HepG2 (cell line): ENCODE results near the gene PODN. TPM values are rescaled to one million over a fixed set of nuclear protein-coding genes. Genes with fewer than 3 reads are reported as not detected.

Source experiments
- BRD4 ChIP-seq: sonication (generic); formaldehyde crosslinking; IDR thresholded peaks from 2 replicates; pipeline ENCODE4 v1.4.0; 2020; ENCODE audit warnings: missing genetic modification reagents
- ESRRA ChIP-seq: sonication (generic); formaldehyde crosslinking; IDR thresholded peaks from 2 replicates; pipeline ENCODE4 v1.5.1; 2020; ENCODE audit warnings: mild to moderate bottlenecking, low read depth, missing genetic modification reagents
- IRF2 ChIP-seq: IDR thresholded peaks from 2 replicates; pipeline ENCODE4 v1.6.1; 2018; ENCODE audit warnings: missing genetic modification reagents, missing compliant biosample characterization
- NBN ChIP-seq: fragments of 450-650 bp; conservative IDR thresholded peaks from 2 replicates; pipeline ENCODE4 v1.6.1; 2017
- NCOA2 ChIP-seq: sonication (generic); formaldehyde crosslinking; IDR thresholded peaks from 2 replicates; pipeline ENCODE4 v1.8.0; 2022; ENCODE audit warnings: inconsistent platforms
- NR2F2 ChIP-seq: IDR thresholded peaks from 2 replicates; pipeline ENCODE4 v1.6.1; 2012; ENCODE audit warnings: low read depth, inconsistent platforms, borderline replicate concordance
- ZNF629 ChIP-seq: sonication (generic); formaldehyde crosslinking; conservative IDR thresholded peaks from 2 replicates; pipeline ENCODE4 v1.5.0; 2020; ENCODE audit warnings: missing genetic modification reagents
- ZSCAN22 ChIP-seq: sonication (generic); formaldehyde crosslinking; IDR thresholded peaks from 2 replicates; pipeline ENCODE4 v1.4.0; 2020; ENCODE audit warnings: mild to moderate bottlenecking, missing genetic modification reagents
- polyA plus RNA-seq, 8 experiments: library from polyadenylated mRNA; depleted of rRNA in 3 of 8; stranded (reverse) in 7 of 8; unstranded in 1 of 8; fragments of >200 nt; fragmentation: Illumina TruSeq in 4 of 8; extraction: Trizol in 4 of 8; gene quantifications; 2 replicates each; pipeline versions ENCODE4 v1.2.1 to v1.2.3, GENCODE V29; 2011 to 2016; ENCODE audit warnings: low read depth in 4 of 8, missing spikeins in 1 of 8, mixed read lengths in 1 of 8; ENCODE audit not compliant: insufficient read depth in 1 of 8
- total RNA-seq, 5 experiments: library from RNA; depleted of rRNA; stranded (reverse); fragments of >200 nt; fragmentation: Illumina TruSeq; extraction: Trizol; gene quantifications; 2 replicates each; pipeline ENCODE4 v1.2.3, GENCODE V29; 2016; ENCODE audit warnings: low read depth in 1 of 5
- TF ChIP-seq, protein P1 (sequence below): sonication (generic); formaldehyde crosslinking; IDR thresholded peaks from 2 replicates; pipeline ENCODE4 v1.5.0; 2020; ENCODE audit warnings: mild to moderate bottlenecking, low read depth, missing genetic modification reagents, borderline replicate concordance
- TF ChIP-seq, protein P2 (sequence below): sonication (generic); formaldehyde crosslinking; IDR thresholded peaks from 2 replicates; pipeline ENCODE4 v1.8.0; 2022; ENCODE audit warnings: low read depth, missing genetic modification reagents
- TF ChIP-seq, protein P3 (sequence below): IDR thresholded peaks from 2 replicates; pipeline ENCODE4 v1.6.1; 2016; ENCODE audit warnings: mild to moderate bottlenecking
- TF ChIP-seq, protein P4 (sequence below): sonication (generic); formaldehyde crosslinking; IDR thresholded peaks from 2 replicates; pipeline ENCODE4 v1.4.0; 2020; ENCODE audit warnings: low read depth, mild to moderate bottlenecking, missing genetic modification reagents
- TF ChIP-seq, protein P5 (sequence below): sonication (generic); formaldehyde crosslinking; IDR thresholded peaks from 2 replicates; pipeline ENCODE4 v1.8.1; 2023; ENCODE audit warnings: mild to moderate bottlenecking, moderate library complexity, missing genetic modification reagents
- TF ChIP-seq, protein P6 (sequence below): sonication (generic); formaldehyde crosslinking; IDR thresholded peaks from 2 replicates; pipeline ENCODE4 v1.9.0; 2021; ENCODE audit warnings: mild to moderate bottlenecking, missing genetic modification reagents

Gene PODN
- total and polyA plus RNA-seq, 2 of the 13 experiments (the other 11 are each of a cell fraction or from before 2014, with no cell fraction given) = 0.13 TPM; not detected in 1

DNA sequence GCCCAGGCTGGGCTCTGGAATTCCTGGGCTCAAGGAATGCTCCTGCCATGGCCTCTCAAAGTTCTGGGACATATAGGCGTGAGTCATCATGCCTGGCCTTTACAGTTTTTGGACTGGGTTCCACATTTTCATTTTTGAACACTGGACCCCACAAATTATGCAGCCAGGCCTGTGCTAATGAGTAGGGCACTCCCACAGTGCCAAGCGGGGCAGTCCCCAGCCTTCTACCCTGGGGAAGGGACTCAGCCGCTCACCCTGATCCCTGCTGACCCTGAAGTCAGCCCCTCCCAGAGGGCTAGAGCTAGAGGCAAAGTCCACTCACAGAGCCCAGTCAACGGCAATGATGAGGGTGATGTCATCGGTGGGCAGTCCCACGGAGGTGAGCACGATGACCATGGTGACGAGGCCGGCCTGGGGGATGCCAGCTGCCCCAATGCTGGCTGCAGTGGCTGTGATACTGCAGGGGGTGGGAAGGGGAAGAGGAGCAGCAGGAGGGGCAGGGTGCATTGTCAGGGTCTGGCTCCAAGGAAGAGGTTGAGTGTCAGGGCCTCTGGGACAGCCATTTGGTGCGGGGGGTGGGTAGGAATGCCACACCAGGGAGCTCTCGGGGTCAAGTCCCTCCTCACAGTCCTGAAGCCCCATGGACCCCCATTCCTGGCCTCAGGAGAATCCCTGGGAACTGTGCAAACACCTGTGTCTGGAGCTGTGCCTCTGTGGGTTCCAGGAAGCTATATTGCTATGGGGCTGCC is 27.6 kb downstream of the PODN start (continued):
- TF ChIP-seq, protein P1, sequence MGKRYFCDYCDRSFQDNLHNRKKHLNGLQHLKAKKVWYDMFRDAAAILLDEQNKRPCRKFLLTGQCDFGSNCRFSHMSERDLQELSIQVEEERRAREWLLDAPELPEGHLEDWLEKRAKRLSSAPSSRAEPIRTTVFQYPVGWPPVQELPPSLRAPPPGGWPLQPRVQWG (CRISPR knock-in tag) = no peak
- TF ChIP-seq, protein P2, sequence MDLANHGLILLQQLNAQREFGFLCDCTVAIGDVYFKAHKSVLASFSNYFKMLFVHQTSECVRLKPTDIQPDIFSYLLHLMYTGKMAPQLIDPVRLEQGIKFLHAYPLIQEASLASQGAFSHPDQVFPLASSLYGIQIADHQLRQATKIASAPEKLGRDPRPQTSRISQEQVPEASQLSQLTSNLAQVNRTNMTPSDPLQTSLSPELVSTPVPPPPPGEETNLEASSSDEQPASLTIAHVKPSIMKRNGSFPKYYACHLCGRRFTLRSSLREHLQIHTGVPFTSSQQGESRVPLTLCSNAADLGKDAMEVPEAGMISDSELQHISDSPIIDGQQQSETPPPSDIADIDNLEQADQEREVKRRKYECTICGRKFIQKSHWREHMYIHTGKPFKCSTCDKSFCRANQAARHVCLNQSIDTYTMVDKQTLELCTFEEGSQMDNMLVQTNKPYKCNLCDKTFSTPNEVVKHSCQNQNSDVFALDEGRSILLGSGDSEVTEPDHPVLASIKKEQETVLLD (CRISPR knock-in tag) = no peak
- TF ChIP-seq NCOA2 (peak; percentile 55), IRF2 (peak; percentile 82), ESRRA (peak; percentile 82; the same call in 1 of the 2 replicates), NR2F2 (peak; percentile 75), BRD4 (CRISPR knock-in tag) (no peak), NBN (no peak), ZNF629 (CRISPR knock-in tag) (no peak; the same call in 1 of the 2 replicates), ZSCAN22 (CRISPR knock-in tag) (no peak)
- TF ChIP-seq, protein P3, sequence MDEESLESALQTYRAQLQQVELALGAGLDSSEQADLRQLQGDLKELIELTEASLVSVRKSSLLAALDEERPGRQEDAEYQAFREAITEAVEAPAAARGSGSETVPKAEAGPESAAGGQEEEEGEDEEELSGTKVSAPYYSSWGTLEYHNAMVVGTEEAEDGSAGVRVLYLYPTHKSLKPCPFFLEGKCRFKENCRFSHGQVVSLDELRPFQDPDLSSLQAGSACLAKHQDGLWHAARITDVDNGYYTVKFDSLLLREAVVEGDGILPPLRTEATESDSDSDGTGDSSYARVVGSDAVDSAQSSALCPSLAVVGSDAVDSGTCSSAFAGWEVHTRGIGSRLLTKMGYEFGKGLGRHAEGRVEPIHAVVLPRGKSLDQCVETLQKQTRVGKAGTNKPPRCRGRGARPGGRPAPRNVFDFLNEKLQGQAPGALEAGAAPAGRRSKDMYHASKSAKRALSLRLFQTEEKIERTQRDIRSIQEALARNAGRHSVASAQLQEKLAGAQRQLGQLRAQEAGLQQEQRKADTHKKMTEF (CRISPR knock-in tag) = no peak; the same call in 1 of the 2 replicates
- TF ChIP-seq, protein P4, sequence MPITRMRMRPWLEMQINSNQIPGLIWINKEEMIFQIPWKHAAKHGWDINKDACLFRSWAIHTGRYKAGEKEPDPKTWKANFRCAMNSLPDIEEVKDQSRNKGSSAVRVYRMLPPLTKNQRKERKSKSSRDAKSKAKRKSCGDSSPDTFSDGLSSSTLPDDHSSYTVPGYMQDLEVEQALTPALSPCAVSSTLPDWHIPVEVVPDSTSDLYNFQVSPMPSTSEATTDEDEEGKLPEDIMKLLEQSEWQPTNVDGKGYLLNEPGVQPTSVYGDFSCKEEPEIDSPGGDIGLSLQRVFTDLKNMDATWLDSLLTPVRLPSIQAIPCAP (CRISPR knock-in tag) = no peak
- TF ChIP-seq, protein P5, sequence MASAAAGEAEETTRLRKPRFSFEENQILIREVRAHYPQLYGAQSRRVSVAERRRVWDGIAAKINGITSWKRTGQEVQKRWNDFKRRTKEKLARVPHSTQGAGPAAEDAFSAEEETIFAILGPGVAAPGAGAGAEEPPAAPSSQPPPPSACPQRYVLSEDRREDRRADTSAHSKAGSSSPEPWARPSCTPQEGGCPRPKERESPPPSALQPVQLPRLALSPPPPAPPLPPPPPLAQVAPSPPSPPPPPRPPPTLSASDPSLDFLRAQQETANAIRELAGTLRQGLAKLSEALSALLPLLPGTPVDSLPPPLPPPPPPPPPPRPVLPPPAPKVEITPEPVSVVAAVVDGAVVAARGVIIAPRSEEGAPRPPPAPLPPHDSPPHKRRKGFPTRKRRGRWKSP = peak; percentile 46; the same call in 1 of the 2 replicates
- TF ChIP-seq, protein P6, sequence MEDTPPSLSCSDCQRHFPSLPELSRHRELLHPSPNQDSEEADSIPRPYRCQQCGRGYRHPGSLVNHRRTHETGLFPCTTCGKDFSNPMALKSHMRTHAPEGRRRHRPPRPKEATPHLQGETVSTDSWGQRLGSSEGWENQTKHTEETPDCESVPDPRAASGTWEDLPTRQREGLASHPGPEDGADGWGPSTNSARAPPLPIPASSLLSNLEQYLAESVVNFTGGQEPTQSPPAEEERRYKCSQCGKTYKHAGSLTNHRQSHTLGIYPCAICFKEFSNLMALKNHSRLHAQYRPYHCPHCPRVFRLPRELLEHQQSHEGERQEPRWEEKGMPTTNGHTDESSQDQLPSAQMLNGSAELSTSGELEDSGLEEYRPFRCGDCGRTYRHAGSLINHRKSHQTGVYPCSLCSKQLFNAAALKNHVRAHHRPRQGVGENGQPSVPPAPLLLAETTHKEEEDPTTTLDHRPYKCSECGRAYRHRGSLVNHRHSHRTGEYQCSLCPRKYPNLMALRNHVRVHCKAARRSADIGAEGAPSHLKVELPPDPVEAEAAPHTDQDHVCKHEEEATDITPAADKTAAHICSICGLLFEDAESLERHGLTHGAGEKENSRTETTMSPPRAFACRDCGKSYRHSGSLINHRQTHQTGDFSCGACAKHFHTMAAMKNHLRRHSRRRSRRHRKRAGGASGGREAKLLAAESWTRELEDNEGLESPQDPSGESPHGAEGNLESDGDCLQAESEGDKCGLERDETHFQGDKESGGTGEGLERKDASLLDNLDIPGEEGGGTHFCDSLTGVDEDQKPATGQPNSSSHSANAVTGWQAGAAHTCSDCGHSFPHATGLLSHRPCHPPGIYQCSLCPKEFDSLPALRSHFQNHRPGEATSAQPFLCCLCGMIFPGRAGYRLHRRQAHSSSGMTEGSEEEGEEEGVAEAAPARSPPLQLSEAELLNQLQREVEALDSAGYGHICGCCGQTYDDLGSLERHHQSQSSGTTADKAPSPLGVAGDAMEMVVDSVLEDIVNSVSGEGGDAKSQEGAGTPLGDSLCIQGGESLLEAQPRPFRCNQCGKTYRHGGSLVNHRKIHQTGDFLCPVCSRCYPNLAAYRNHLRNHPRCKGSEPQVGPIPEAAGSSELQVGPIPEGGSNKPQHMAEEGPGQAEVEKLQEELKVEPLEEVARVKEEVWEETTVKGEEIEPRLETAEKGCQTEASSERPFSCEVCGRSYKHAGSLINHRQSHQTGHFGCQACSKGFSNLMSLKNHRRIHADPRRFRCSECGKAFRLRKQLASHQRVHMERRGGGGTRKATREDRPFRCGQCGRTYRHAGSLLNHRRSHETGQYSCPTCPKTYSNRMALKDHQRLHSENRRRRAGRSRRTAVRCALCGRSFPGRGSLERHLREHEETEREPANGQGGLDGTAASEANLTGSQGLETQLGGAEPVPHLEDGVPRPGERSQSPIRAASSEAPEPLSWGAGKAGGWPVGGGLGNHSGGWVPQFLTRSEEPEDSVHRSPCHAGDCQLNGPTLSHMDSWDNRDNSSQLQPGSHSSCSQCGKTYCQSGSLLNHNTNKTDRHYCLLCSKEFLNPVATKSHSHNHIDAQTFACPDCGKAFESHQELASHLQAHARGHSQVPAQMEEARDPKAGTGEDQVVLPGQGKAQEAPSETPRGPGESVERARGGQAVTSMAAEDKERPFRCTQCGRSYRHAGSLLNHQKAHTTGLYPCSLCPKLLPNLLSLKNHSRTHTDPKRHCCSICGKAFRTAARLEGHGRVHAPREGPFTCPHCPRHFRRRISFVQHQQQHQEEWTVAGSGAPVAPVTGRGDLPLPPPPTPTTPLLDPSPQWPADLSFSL (CRISPR knock-in tag) = no peak
